Measurements from ENCODE around the gene A3GALT2.

A3GALT2 gene

DNA sequence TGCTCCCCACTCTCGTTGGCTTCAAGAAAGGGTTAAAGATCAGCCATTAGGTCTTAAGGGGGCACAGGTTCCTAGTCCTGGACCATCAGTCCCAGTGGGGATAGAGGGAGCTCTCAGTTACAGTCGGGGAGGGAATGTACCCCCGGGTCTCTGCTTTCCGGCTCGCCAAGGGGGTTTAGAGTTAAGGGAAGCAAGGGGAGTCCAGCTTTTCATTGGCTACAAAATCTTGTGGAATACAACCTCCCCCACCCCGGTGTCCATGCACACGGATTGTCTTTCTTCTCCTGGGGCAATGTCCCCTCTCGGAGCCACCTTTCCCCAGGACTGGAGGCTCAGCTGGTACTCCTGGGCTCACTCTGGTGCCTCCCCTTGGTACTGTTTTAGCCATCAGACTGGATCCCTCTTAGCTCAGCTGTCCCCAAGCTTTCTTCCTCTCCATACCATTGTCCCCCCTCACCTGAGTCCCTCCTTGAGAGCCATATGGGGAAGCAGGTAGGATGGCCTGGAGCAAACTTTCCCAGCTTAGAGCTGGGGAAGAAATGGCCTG, at the start of gene A3GALT2:
TSS of gene A3GALT2 (minus strand) at position 480 of the 547 bp plus-strand sequence. CDS start at position 480, 0 bp downstream.
- no peak for DNase-seq (ENCODE audit: low spot score)

DNA sequence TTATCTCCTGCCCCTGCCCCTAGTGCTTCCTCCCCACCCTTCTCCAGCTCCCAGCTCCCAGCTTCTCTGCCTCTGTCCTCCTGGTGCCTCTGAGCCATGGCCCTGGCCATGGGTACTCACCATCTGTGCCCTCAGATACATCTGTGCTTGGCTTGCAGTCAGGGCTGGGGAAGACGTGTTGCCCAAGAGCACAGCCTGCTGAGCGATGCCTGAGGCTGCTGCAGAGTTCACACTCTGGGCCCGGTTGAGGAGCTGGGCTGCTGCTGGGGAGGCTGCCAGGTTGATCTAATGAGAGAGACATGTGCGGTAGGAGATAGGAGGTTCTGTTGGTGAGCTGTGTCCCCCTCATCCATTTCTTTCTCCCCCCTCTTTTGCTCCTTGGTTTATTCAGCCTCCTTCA, 49.4 kb upstream of the A3GALT2 start:
- DNase-seq (ENCODE audit: low spot score) = no peak

DNA sequence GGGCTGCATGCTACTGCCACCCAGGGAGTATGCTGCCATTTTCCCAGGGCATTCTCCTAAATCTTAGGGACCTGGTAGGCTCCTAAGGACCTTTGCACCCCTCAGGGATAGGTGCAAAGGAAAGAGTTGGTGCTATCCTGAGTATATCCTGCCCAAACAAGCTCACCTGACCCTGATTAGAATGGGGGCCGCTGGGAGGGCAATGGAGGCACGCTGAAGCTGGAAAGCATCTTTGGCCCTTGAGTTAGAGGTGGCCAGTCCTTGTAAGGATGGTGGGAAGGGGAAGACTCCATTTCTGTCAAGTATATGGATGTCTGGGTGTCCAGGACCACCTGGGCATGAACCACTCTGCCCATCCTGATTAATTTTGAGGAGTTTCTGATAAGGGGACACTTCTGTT, 48.9 kb upstream of the A3GALT2 start:
- no peak for DNase-seq (ENCODE audit: low spot score)

DNA sequence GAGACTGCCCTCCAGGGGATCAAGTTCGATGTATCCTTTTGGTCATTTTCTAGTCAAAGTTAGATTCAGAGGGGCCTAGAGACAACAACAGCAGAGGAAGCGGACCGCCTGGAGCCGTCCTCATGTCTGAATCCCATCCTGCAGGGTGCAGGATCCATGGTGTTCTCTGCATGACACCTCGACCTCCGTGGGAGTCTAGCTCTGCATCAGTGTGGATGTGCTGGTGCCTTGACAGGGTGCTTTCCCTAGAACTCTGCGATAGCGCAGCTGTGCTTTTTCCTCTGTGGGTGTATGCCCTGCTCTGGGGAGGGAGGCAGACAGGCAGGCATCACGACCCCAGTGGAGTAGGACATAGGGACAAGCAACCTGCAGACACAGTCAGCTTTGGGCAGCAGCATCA, 48.2 kb upstream of the A3GALT2 start:
- no peak for DNase-seq (ENCODE audit: low spot score)

DNA sequence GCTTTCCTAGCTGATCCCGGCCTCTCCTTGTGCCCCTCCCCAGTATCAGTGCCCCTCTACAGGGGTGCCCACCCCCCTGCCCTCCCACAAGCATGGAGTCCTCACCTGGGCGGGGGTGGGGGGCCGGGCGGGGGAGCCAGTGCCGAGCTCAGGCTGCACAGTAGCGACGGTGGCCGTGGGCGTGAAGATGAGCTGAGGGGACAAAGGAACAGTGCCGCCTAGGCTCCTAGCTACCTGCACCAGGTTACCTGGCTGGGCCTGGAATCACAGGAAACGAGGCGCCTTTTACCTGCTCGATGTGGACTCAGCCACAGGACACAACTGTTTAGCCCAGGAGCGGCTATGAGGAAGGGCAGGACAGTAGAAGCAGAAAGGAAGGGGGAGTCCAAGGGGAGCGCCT, 47.5 kb upstream of the A3GALT2 start:
- DNase-seq (ENCODE audit: low spot score) = no peak

DNA sequence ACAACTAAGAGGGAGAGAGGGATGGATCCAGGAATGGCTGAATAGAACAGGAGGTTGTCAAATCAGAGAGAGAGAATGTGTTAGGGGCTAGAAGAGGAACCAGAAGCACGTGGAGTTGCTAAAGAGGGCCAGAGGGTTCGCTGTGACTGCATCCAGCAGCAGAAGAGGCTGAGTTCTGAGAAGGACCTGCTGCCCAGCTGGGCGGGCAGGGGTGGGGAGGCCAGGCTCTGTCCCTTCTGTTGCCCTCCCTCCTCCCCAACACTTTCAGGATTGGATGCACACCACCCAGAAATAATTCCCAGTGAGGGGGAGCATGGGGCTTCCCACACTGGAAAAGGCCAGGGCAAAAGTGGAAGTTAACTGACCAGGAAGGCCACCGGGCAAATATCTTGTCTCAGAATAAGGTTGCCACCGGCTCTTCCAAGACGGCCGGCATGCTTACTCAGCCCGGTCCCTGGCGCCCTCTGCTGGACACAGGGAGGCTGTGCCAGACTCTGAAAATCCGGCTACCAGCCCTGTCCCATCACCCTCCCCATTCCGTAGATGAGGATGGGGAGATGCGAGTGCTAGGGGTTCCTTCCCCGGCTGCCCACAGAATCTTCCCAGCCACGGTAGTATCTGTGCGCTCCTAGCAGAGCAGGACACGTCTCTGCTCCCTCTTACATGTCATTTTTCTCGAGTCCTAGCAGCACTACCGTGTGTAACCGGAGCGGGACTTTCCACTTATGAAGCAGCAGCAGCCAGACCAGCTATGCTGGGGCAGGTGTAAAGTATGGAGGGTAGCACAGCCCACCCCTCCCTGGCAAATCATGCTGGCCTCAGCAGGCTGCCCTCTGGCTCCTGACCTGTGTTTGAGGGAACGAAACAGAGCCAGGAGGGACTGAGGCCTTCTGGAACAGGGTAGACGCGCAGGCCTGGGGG, 46.8 kb upstream of the A3GALT2 start:
- peak; percentile 89 for DNase-seq (ENCODE audit: low spot score)

DNA sequence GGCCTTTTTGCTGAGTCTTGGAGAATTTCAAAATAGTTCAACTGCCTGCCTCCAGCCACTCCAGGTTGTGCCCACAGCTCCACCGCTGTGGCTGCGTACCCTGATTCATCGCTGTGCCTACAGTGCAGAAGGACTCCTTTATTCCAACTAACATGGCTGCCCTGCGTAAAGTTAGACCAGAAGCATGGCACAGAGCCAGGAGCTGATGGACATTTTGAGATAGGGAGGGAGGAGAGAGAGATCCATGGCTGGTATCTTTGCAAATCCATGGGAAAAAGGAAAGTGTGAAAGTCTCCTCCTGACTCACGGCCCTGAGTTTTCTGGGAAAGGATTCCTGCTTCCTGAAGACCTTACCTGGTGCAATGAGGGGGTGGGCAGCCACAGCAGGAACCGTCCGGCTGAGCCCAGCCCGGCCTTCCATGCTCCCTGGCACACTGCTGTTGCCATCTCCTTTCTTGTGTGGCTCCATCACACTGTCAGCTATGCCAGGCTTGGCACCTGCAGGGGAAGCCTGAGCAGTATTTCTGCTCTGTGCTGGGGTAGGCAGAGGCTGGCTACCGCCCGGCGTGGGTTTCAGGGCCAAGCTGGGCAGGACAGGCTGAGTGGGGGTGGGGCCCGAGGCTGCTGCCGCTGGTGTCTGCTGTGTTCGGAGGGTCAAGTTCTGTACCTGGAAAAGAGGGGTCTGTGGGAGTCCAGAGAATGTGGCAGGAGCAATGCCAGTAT, 46.0 kb upstream of the A3GALT2 start:
- DNase-seq (ENCODE audit: low spot score) = no peak

DNA sequence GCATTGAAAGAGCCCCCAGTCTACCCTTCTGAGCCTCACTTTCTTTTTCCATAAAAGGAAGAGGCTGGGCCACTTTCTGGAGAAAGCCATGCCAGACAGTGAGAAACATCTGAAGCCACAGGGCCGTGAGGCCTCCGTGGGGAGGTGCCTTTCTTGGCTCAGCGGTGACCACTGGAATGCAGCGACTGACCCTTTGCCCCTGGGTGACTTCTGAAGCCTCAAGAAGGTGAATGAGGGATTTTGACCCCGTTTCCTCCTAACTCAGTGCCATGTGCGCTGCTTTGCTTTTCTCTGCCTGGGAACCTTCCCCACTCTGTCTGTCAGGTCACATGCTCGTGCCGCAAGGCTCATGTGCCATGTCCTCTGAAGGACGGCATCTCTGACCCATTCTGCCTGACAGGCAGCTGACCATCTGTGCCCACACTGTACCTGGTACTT, 44.7 kb upstream of the A3GALT2 start:
- DNase-seq (ENCODE audit: low spot score) = no peak

DNA sequence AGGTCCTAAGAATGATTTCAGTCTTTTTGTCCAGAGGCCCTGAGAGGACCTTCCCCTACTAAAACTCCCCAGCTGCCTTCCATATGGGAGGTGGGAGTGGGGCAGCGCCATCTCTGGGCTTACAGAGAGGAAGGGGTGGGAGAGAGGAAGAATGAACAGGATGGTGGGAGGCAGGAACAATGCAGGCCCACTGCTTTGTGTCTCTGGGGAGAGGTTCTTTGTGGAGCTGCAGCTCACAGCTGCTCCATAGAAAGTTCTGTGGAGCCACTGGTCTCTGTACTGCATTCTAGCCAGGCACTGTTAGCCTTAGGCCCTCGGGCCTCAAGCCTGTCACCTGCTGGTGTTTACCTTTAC, 43.6 kb upstream of the A3GALT2 start:
- no peak for DNase-seq (ENCODE audit: low spot score)

DNA sequence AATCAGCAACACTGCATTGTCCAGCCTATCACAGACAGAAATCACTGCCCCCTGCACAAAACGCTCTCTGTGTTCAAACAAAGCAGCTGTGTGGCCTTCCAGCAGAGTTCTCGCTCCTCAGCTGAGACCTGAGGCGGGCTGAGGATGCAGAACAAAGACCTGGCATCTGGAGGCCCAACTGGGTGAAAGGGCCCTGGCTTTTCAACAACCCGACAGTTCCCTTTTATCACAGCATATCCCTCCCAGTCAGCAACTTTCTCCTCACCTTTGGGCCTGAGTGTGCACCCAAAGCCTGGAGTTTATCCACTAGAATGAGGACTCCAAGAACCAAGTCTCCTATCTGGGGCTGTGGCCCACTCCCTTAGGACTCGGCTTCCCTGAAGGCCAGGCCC, 42.6 kb upstream of the A3GALT2 start:
- no peak for DNase-seq (ENCODE audit: low spot score)

DNA sequence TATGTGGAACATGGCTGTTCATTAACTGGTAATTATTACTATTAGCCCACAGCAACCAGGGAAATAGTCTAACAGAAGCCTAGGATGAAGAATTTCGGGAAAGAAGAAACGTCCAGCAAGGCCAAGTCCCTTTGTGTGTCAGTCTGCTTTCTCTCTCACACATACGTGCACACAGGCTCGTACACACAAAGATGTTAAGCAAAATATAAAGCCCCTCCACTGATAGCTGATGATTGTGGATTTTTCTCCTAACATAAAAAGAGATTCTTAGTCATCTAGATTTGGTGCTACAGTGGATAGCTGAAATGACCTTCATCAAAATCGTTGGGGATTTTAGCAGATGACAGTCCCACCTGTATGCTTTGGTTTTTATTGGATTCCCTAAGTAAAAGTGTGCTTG, 42.1 kb upstream of the A3GALT2 start:
- DNase-seq (ENCODE audit: low spot score) = no peak

DNA sequence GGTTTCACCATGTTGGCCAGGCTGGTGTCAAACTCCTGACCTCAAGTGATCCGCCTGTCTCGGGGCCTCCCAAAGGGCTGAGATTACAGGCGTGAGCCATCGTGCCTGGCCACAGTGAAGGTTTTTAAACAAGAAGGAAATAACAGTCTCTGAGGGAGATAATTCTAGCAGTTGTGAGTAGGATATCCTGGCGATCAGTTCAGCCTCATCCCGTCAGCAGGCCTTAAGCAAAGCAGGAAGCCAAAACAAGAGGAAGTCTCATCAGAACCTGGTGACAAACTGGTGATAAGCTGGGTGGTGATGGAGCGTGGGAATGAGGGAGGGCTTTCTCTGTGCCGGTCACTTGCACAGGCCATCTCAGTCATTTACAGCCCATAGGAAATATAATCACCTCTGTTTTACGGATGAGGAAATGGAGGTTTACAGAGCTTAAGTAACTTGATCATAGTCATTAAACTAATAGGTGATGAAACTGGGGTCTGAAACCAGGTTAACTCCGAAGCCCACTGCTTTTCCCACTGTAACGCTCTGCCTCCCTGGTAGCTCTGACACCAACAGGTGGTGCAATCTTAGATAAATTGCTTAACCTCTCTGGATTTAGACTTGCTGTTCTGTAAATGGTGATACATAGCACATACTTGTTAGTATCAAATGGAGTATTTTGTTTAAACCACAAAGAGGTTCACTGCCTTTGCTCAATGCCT, 40.8 kb upstream of the A3GALT2 start:
- DNase-seq (ENCODE audit: low spot score) = no peak

DNA sequence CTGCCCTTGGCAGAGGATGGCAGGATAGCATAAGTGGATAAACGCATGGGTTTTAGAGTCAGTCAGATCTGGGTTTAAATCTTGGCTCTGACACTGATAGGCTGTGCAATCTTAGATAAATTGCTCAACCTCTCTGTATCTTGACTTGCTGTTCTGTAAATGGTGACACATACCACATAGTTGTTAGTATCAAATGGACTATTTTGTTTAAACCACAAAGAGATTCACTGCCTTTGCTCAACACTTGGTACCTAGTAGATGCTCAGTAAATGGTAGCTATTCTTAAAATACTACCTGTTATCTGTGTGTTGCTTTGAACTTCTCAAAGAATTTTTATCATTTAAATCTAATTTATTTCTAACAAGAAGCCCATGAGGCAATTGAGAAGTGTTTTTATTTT, 39.5 kb upstream of the A3GALT2 start:
- no peak for DNase-seq (ENCODE audit: low spot score)

DNA sequence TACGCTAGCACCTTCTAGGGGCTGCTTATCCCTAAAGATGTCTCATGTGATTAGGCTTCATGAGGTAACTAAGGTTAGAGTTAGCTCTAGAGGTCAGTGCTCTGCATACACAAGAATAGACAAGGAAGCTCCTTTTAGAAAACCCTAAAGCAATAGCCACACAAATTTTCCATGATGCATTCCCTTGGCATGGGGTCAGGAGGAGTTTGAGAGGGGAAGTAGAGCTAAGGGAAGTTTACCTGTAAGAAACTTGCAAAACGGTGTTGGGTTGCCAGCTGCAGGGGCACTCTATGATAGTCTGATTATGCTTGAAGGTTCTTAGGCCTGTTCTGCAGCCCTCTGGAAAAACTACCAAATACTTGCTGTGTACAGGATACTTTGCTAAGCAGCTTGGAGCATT, 39.0 kb upstream of the A3GALT2 start:
- DNase-seq (ENCODE audit: low spot score) = no peak

DNA sequence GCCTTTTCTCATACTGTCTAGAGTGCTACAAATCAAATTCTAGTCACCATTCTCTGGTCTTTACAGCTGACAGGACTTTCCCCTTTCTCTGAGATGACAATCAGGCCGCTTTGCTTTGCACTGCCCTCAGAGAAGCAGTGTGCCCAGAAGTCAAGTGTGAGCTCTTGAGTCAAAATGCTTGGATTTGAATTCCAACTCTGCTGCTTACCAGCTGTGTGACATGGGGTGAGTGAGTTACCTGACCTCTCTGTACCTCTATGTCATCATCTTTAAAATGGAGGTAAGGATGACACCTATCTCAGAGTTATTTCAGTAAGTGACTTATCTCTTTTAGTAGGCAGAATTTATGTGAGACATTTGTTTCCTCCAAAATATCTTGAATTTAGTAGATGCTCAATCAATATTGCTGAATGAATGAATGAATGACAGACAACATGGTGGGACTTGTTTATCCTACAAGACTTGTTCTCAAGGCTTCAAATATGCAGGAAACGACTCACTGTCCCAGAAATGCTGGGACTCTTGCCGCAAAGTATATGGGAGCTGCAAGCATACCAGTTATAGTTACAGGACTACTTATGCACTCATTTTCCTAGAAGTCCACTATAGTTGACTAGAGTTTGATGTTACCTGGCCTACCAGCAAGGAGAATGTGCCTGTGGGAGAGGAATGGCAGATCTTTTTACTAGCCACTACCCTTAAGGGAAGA, 38.1 kb upstream of the A3GALT2 start:
- DNase-seq (ENCODE audit: low spot score) = no peak

DNA sequence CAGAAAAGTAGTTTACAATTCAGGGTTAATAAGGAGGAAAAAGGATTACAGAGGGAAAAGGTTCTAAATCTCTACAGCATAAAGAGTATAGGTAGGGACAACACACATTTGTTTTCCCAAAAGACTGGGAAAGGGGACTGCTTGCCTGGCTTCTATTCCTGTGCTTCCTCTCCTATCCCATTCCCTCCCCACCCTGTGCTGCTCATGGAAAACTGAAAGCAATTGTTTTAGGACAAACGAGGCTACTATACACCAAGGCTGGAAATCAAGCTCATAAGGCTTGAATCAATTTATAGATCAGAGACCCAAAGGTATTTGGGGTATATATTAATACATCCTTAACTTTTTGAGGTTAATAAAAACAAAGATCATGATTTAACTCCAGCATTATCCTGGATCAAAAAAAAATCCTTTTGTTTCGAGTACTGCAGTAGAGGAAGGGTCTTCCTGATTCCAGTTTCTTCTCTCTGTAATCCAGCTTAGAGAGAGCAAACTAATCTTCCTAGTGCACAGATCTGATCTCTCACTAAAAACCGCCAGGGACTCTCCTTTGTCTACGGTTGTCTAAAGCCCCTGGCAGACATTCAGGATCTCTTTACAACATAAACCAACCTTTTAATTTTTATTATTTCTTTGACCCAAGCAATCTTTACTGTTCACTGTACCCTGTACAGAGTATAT, 37.4 kb upstream of the A3GALT2 start:
- no peak for DNase-seq (ENCODE audit: low spot score)

DNA sequence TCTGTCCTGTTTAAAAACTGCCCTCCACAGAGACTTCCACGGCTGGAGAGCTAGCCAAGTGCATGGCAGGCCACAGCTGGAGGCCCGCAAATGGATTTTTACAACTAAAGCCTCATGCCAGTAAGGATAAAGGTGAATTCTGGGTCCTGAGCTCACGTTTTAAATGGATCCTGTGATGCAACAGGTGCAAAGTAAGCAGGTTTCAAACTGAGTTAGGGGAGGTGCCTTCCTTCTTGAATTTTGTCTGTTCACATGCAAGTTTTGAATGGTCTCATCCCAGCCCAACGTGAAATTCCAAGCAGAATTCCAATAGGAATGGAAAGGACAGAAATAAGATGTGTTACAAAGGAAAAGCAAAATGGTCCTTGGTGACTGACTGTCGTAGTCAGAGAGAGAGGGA, 36.2 kb upstream of the A3GALT2 start:
- no peak for DNase-seq (ENCODE audit: low spot score)

DNA sequence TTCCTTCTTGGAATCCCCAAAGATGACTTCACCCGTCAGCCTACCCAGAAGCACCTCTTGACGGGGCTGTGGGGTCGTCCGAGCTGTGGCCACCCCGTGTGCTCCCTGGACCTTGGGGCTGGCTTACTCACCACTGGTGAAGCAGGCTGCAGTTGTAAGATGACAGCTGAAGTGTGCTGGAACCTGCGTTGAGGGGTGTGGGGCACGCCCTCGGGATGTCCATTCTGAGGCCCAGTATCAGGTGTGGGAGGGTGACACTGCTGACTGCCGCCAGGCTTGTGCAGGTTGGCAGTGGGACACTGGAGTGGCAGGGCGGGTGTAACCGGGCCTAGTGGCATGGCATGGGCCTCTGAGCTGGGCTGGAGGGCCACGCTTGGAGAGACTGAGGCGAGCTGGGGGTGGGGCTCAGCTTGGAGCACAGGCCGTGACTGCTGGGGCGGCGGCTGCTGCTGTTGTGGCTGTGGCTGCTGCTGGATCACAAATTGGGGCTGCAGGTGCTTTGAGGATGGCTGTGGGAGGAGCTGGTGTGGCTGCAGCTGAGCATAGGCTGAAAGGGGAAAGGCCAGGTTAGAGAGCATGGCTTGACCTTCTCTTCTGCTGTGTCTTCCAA, 33.9 kb upstream of the A3GALT2 start:
- DNase-seq (ENCODE audit: low spot score) = no peak

DNA sequence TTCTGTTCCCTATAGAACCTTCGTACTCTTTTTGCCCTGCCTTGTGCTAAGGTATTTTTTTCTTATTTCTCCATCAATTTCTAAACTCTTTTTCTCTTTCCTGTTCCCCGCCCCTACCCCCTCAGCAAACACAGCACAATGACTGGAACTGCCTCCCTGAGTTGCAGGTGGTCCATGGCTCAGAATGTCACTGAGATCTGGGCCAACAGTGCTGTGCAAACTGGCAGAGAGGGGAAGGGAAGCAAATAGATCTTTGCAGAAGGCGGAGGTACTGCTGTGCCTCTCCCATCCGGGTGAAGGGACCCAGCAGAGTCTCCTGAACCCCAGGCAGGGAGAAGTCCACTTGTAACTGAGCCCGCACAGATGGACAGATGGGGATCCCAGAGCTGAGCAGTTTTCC, 32.6 kb upstream of the A3GALT2 start:
- DNase-seq (ENCODE audit: low spot score) = no peak

DNA sequence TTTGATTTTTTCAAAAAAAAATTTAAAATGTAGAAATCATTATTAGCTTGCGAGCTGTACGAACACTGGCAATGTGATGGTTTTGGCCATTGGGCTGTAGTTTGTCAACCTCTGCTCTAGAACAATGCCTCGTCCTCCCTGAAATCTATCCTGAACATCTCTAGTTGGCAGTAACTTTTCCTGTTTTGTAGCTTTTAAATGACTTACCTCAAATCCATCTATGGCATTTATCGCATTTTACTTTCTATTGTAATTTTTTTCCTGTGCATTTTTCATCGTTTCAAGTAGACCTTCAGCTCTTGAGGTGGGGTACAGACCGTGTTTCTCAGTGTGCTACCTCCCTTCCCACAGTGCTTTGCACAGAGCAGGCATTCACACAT, 30.4 kb upstream of the A3GALT2 start:
- no peak for DNase-seq (ENCODE audit: low spot score)
